HepG2 (cell line): ENCODE results near the gene FAM53B. TPM values are rescaled to one million over a fixed set of nuclear protein-coding genes. Genes with fewer than 3 reads are reported as not detected.

Source experiments
- AHR ChIP-seq: IDR thresholded peaks from 2 replicates; pipeline ENCODE4 v1.6.1; 2018; ENCODE audit warnings: missing genetic modification reagents, missing compliant biosample characterization
- CCAR2 ChIP-seq: fragments of 200-400 bp; formaldehyde crosslinking; optimal IDR thresholded peaks from 2 replicates; pipeline ENCODE3; 2018; ENCODE audit warnings: low read depth, mild to moderate bottlenecking, low read length, moderate library complexity
- CREBL2 ChIP-seq: sonication (generic); formaldehyde crosslinking; IDR thresholded peaks from 2 replicates; pipeline ENCODE4 v1.8.1; 2023; ENCODE audit warnings: missing genetic modification reagents, mild to moderate bottlenecking, borderline replicate concordance
- HDAC1 ChIP-seq: sonication (generic); formaldehyde crosslinking; IDR thresholded peaks from 2 replicates; pipeline ENCODE4 v1.5.1; 2020; ENCODE audit warnings: mild to moderate bottlenecking, missing genetic modification reagents
- MLXIP ChIP-seq: sonication (generic); formaldehyde crosslinking; IDR thresholded peaks from 2 replicates; pipeline ENCODE4 v1.9.0; 2021; ENCODE audit warnings: missing genetic modification reagents, borderline replicate concordance
- NCOA5 ChIP-seq: sonication (generic); formaldehyde crosslinking; IDR thresholded peaks from 2 replicates; pipeline ENCODE4 v1.4.0; 2020; ENCODE audit warnings: missing genetic modification reagents
- NKX3-1 ChIP-seq: sonication (generic); formaldehyde crosslinking; IDR thresholded peaks from 2 replicates; pipeline ENCODE4 v1.5.0; 2020; ENCODE audit warnings: missing genetic modification reagents
- NR2F6 ChIP-seq, 2 experiments: IDR thresholded peaks; 2 replicates each; pipeline ENCODE4 v1.6.1; 2016; ENCODE audit warnings: antibody characterized with exemption in 1 of 2, mild to moderate bottlenecking in 1 of 2
- RBM22 ChIP-seq: fragments of 200-400 bp; formaldehyde crosslinking; optimal IDR thresholded peaks from 2 replicates; pipeline ENCODE3; 2017; ENCODE audit warnings: mild to moderate bottlenecking, low read length, moderate library complexity
- RCOR2 ChIP-seq: IDR thresholded peaks from 2 replicates; pipeline ENCODE4 v1.6.1; 2016; ENCODE audit warnings: missing biosample characterization, missing genetic modification reagents
- RFXAP ChIP-seq: sonication (generic); formaldehyde crosslinking; IDR thresholded peaks from 2 replicates; pipeline ENCODE4 v1.4.0; 2020; ENCODE audit warnings: missing genetic modification reagents, borderline replicate concordance
- SETDB1 ChIP-seq: sonication (generic); formaldehyde crosslinking; IDR thresholded peaks from 2 replicates; pipeline ENCODE4 v1.5.1; 2020; ENCODE audit warnings: missing genetic modification reagents, mild to moderate bottlenecking, borderline replicate concordance
- TP53 ChIP-seq: sonication (generic); formaldehyde crosslinking; conservative IDR thresholded peaks from 2 replicates; pipeline ENCODE4 v1.4.0; 2020; ENCODE audit warnings: missing genetic modification reagents
- XBP1 ChIP-seq: sonication (generic); formaldehyde crosslinking; IDR thresholded peaks from 2 replicates; pipeline ENCODE4 v1.5.0; 2020; ENCODE audit warnings: missing genetic modification reagents
- ZNF101 ChIP-seq: sonication (generic); formaldehyde crosslinking; IDR thresholded peaks from 2 replicates; pipeline ENCODE4 v1.4.0; 2020; ENCODE audit warnings: mild to moderate bottlenecking, low read depth, missing genetic modification reagents, borderline replicate concordance
- ZNF205 ChIP-seq: IDR thresholded peaks from 2 replicates; pipeline ENCODE4 v1.6.1; 2018; ENCODE audit warnings: missing biosample characterization, missing genetic modification reagents
- ZNF234 ChIP-seq: sonication (generic); formaldehyde crosslinking; conservative IDR thresholded peaks from 2 replicates; pipeline ENCODE4 v1.5.1; 2020; ENCODE audit warnings: mild to moderate bottlenecking, missing genetic modification reagents
- ZNF569 ChIP-seq: sonication (generic); formaldehyde crosslinking; IDR thresholded peaks from 2 replicates; pipeline ENCODE4 v1.5.0; 2020; ENCODE audit warnings: mild to moderate bottlenecking, missing genetic modification reagents, moderate library complexity, borderline replicate concordance
- ZNF674 ChIP-seq: sonication (generic); formaldehyde crosslinking; IDR thresholded peaks from 2 replicates; pipeline ENCODE4 v1.5.0; 2020; ENCODE audit warnings: low read depth, mild to moderate bottlenecking, missing genetic modification reagents
- polyA plus RNA-seq, 8 experiments: library from polyadenylated mRNA; depleted of rRNA in 3 of 8; stranded (reverse) in 7 of 8; unstranded in 1 of 8; fragments of >200 nt; fragmentation: Illumina TruSeq in 4 of 8; extraction: Trizol in 4 of 8; gene quantifications; 2 replicates each; pipeline versions ENCODE4 v1.2.1 to v1.2.3, GENCODE V29; 2011 to 2016; ENCODE audit warnings: low read depth in 4 of 8, missing spikeins in 1 of 8, mixed read lengths in 1 of 8; ENCODE audit not compliant: insufficient read depth in 1 of 8
- total RNA-seq, 5 experiments: library from RNA; depleted of rRNA; stranded (reverse); fragments of >200 nt; fragmentation: Illumina TruSeq; extraction: Trizol; gene quantifications; 2 replicates each; pipeline ENCODE4 v1.2.3, GENCODE V29; 2016; ENCODE audit warnings: low read depth in 1 of 5
- TF ChIP-seq, protein P1 (sequence below): IDR thresholded peaks from 2 replicates; pipeline ENCODE4 v1.6.1; 2016; ENCODE audit warnings: missing compliant biosample characterization, missing genetic modification reagents, borderline replicate concordance
- TF ChIP-seq, protein P2 (sequence below): sonication (generic); formaldehyde crosslinking; IDR thresholded peaks from 2 replicates; pipeline ENCODE4 v1.4.0; 2020; ENCODE audit warnings: mild to moderate bottlenecking, missing genetic modification reagents
- TF ChIP-seq, protein P3 (sequence below): sonication (generic); formaldehyde crosslinking; IDR thresholded peaks from 2 replicates; pipeline ENCODE4 v1.4.0; 2020; ENCODE audit warnings: missing genetic modification reagents

FAM53B gene
- total and polyA plus RNA-seq, 2 of the 13 experiments (the other 11 are each of a cell fraction or from before 2014, with no cell fraction given), result 6.4 to 19.3 TPM

DNA sequence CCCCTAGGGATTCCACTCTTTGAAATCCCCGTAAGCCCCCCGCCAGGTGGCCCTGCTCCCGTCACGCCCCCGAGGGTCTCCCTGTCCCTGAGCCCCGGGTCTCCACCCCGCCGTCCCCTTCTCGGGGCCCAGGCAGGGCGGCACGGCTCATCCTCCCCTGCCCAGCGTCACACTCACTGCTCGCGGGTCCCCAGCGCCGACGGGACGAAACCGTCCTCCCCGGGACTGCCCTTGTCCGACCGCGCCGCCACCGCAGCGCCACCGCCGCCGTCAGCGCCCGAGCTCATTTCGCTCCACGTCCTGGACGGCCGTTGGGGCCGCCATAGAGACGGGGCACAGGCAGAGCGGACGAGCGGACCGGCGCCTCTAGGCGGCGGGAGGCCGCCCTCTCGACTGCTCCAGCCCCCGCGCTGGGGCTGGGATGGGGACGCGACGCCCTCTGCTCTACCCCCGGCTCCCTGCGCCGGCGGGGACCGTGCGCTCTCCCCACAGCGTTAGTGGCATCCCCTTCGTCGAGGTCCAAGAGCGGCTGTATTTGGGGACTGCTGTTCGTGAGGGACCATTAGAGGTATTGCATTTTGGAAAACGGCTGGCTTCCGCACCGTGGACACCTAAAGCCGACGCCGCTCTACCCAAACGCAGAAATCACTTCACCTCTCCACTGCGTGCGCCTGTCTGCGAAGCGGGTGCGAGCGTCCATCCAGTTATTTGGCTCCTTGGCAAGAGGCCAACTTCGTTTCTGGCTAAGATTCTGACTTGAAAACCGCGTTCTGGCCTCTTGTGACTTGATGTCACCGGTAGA, 47.6 kb upstream of the FAM53B start, which contains the start of gene EEF1AKMT2 (continued):
- TF ChIP-seq, protein P1, sequence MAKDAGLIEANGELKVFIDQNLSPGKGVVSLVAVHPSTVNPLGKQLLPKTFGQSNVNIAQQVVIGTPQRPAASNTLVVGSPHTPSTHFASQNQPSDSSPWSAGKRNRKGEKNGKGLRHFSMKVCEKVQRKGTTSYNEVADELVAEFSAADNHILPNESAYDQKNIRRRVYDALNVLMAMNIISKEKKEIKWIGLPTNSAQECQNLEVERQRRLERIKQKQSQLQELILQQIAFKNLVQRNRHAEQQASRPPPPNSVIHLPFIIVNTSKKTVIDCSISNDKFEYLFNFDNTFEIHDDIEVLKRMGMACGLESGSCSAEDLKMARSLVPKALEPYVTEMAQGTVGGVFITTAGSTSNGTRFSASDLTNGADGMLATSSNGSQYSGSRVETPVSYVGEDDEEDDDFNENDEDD (CRISPR knock-in tag), result peak; percentile 64; the same call in 1 of the 2 replicates
- TF ChIP-seq MLXIP (CRISPR knock-in tag), result peak; percentile 82
- no peak for TF ChIP-seq ZNF674 (CRISPR knock-in tag)
- no peak for TF ChIP-seq ZNF569 (CRISPR knock-in tag)
- peak; percentile 68; the same call in 1 of the 2 replicates for TF ChIP-seq CREBL2
- TF ChIP-seq ZNF234 (CRISPR knock-in tag), result 0 out of 2 replicates have a peak, but pooled peaks have one; percentile 38
- TF ChIP-seq HDAC1 (CRISPR knock-in tag), result peak; percentile 96
- TF ChIP-seq RCOR2 (CRISPR knock-in tag), result no peak
- peak; percentile 75; the same call in 1 of the 2 replicates for TF ChIP-seq ZNF205
- TF ChIP-seq, protein P2, sequence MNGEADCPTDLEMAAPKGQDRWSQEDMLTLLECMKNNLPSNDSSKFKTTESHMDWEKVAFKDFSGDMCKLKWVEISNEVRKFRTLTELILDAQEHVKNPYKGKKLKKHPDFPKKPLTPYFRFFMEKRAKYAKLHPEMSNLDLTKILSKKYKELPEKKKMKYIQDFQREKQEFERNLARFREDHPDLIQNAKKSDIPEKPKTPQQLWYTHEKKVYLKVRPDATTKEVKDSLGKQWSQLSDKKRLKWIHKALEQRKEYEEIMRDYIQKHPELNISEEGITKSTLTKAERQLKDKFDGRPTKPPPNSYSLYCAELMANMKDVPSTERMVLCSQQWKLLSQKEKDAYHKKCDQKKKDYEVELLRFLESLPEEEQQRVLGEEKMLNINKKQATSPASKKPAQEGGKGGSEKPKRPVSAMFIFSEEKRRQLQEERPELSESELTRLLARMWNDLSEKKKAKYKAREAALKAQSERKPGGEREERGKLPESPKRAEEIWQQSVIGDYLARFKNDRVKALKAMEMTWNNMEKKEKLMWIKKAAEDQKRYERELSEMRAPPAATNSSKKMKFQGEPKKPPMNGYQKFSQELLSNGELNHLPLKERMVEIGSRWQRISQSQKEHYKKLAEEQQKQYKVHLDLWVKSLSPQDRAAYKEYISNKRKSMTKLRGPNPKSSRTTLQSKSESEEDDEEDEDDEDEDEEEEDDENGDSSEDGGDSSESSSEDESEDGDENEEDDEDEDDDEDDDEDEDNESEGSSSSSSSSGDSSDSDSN (CRISPR knock-in tag), result peak; percentile 99
- TF ChIP-seq NCOA5 (CRISPR knock-in tag), result 0 out of 2 replicates have a peak, but pooled peaks have one; percentile 29
- TF ChIP-seq, protein P3, sequence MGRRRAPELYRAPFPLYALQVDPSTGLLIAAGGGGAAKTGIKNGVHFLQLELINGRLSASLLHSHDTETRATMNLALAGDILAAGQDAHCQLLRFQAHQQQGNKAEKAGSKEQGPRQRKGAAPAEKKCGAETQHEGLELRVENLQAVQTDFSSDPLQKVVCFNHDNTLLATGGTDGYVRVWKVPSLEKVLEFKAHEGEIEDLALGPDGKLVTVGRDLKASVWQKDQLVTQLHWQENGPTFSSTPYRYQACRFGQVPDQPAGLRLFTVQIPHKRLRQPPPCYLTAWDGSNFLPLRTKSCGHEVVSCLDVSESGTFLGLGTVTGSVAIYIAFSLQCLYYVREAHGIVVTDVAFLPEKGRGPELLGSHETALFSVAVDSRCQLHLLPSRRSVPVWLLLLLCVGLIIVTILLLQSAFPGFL (CRISPR knock-in tag), result peak; percentile 77; the same call in 1 of the 2 replicates
- TF ChIP-seq CCAR2, result no peak
- TF ChIP-seq RBM22, result no peak
- TF ChIP-seq TP53 (CRISPR knock-in tag), result peak; percentile 79; the same call in 1 of the 2 replicates
- TF ChIP-seq XBP1 (CRISPR knock-in tag), result peak; percentile 71; the same call in 1 of the 2 replicates
- no peak for TF ChIP-seq ZNF101 (CRISPR knock-in tag)
- peak; percentile 43; the same call in 1 of the 2 replicates for TF ChIP-seq AHR
- peak; percentile 74; the same call in 1 of the 2 replicates for TF ChIP-seq NKX3-1 (CRISPR knock-in tag)
- peak; percentile 77 for TF ChIP-seq RFXAP (CRISPR knock-in tag)
- TF ChIP-seq SETDB1, result no peak
- no peak for TF ChIP-seq NR2F6 (IDR thresholded peaks at IDR 0.05)
- no peak for TF ChIP-seq NR2F6 (CRISPR knock-in tag; IDR thresholded peaks at IDR 0.05)
